DND-41 (cell line): ENCODE measurements around the gene CIBAR2.

Experiments
- ATAC-seq: fragments of 200-7000 bp; cut with Tn5 transposase; 3 replicates; pipeline ENCODE4 v1.9.1; 2021; ENCODE audit warnings: low read depth; ENCODE audit not compliant: insufficient read depth
- DNase-seq: peaks from one replicate; pipeline ENCODE4 v3.0.0-alpha.2; 2020
- H2AFZ ChIP-seq: 2 replicates; pipeline ENCODE4 v1.6.0; 2012; ENCODE audit warnings: low read depth, low read length
- H3K27ac ChIP-seq: 2 replicates; pipeline ENCODE4 v1.5.1; 2012; ENCODE audit warnings: low read length, inconsistent platforms
- H3K27me3 ChIP-seq: fragments of 200-600 bp; sonication (generic); 2 replicates; pipeline ENCODE4 v1.6.0; 2012; ENCODE audit warnings: low read length, mild to moderate bottlenecking, inconsistent platforms; ENCODE audit not compliant: insufficient read depth, poor library complexity
- H3K36me3 ChIP-seq: 2 replicates; pipeline ENCODE4 v1.5.1; 2012; ENCODE audit warnings: low read length, inconsistent platforms; ENCODE audit not compliant: insufficient read depth
- H3K4me1 ChIP-seq: 2 replicates; pipeline ENCODE4 v1.5.1; 2012; ENCODE audit warnings: mild to moderate bottlenecking, low read length; ENCODE audit not compliant: insufficient read depth
- H3K4me2 ChIP-seq: 2 replicates; pipeline ENCODE4 v1.6.0; 2012; ENCODE audit warnings: mild to moderate bottlenecking, moderate library complexity, low read length, inconsistent platforms; ENCODE audit not compliant: insufficient read depth
- H3K4me3 ChIP-seq, 2 experiments: fragments of 200-600 bp in 1 of 2; shearing (Covaris generic) in 1 of 2; 2 replicates each; pipeline ENCODE4 v1.5.1; 2012 to 2016; ENCODE audit warnings: inconsistent platforms in 2 of 2, low read length in 2 of 2, mild to moderate bottlenecking in 2 of 2, low read depth in 1 of 2, moderate library complexity in 1 of 2
- H3K79me2 ChIP-seq: 2 replicates; pipeline ENCODE4 v1.6.0; 2012; ENCODE audit warnings: low read length, inconsistent platforms; ENCODE audit not compliant: insufficient read depth
- H3K9ac ChIP-seq: 2 replicates; pipeline ENCODE4 v1.6.0; 2012; ENCODE audit warnings: low read depth, mild to moderate bottlenecking, inconsistent platforms, low read length, moderate library complexity
- H3K9me3 ChIP-seq: 2 replicates; pipeline ENCODE4 v1.5.1; 2012; ENCODE audit warnings: low read length, moderate library complexity, mild to moderate bottlenecking, inconsistent platforms; ENCODE audit not compliant: insufficient read depth, severe bottlenecking
- H4K20me1 ChIP-seq: 2 replicates; pipeline ENCODE4 v1.6.0; 2012; ENCODE audit warnings: low read length; ENCODE audit not compliant: insufficient read depth
- EZH2 ChIP-seq: IDR thresholded peaks from 3 replicates; pipeline ENCODE4 v1.6.1; 2012; ENCODE audit warnings: borderline replicate concordance, low read depth, mild to moderate bottlenecking, moderate library complexity, low read length, inconsistent platforms; ENCODE audit not compliant: severe bottlenecking
- TF ChIP-seq, protein P1 (sequence below): IDR thresholded peaks from 2 replicates; pipeline ENCODE4 v1.5.1; 2012; ENCODE audit warnings: borderline replicate concordance, low read length, moderate library complexity, mild to moderate bottlenecking; ENCODE audit not compliant: poor library complexity, severe bottlenecking; ENCODE audit errors: extremely low read depth

CIBAR2 gene

GRCh38 chr16:85088570-85089199, 23.6 kb downstream of the CIBAR2 start:
- TF ChIP-seq EZH2, result no peak
- TF ChIP-seq, protein P1, sequence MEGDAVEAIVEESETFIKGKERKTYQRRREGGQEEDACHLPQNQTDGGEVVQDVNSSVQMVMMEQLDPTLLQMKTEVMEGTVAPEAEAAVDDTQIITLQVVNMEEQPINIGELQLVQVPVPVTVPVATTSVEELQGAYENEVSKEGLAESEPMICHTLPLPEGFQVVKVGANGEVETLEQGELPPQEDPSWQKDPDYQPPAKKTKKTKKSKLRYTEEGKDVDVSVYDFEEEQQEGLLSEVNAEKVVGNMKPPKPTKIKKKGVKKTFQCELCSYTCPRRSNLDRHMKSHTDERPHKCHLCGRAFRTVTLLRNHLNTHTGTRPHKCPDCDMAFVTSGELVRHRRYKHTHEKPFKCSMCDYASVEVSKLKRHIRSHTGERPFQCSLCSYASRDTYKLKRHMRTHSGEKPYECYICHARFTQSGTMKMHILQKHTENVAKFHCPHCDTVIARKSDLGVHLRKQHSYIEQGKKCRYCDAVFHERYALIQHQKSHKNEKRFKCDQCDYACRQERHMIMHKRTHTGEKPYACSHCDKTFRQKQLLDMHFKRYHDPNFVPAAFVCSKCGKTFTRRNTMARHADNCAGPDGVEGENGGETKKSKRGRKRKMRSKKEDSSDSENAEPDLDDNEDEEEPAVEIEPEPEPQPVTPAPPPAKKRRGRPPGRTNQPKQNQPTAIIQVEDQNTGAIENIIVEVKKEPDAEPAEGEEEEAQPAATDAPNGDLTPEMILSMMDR, result no peak
- H3K9ac ChIP-seq, result no peak overlapping the region
- H2AFZ ChIP-seq, result no peak overlapping the region

GRCh38 chr16:85087899-85088569, 24.2 kb downstream of the CIBAR2 start:
- TF ChIP-seq EZH2, result no peak
- TF ChIP-seq, protein P1, result no peak
- no peak for ATAC-seq
- H3K4me1 ChIP-seq, result no peaks in the 10 kb centered on the region
- DNase-seq, result no peak
- H2AFZ ChIP-seq, result no peak overlapping the region
- no peaks in the 10 kb centered on the region for H3K79me2 ChIP-seq
- H3K27me3 ChIP-seq, result no peaks in the 10 kb centered on the region
- no peaks in the 10 kb centered on the region for H3K9me3 ChIP-seq
- no peak overlapping the region for H3K27ac ChIP-seq
- H3K36me3 ChIP-seq, result no peaks in the 10 kb centered on the region
- H3K4me2 ChIP-seq, result no peak overlapping the region
- no peak overlapping the region for H3K9ac ChIP-seq
- no peaks in the 10 kb centered on the region for H4K20me1 ChIP-seq
- no peak overlapping the region for H3K4me3 ChIP-seq

More at GRCh38 chr16:85088570-85089199, 23.6 kb downstream of the CIBAR2 start:
- H3K4me2 ChIP-seq, result no peak overlapping the region
- ATAC-seq (no peak), DNase-seq (no peak)
- H3K4me1 ChIP-seq, result no peaks in the 10 kb centered on the region
- no peaks in the 10 kb centered on the region for H3K36me3 ChIP-seq
- H3K27ac ChIP-seq, result no peak overlapping the region
- no peak overlapping the region for H3K4me3 ChIP-seq
- no peaks in the 10 kb centered on the region for H4K20me1 ChIP-seq
- H3K27me3 ChIP-seq, result no peaks in the 10 kb centered on the region
- H3K79me2 ChIP-seq, result no peaks in the 10 kb centered on the region
- no peaks in the 10 kb centered on the region for H3K9me3 ChIP-seq

- TF ChIP-seq, protein P1, result peak; percentile 95
- TF ChIP-seq EZH2, result no peak
- Histone ChIP-seq H3K27ac (no peak overlapping the region), H3K4me3 (no peak overlapping the region), H3K4me1 (no peaks in the 10 kb centered on the region), H2AFZ (0 out of 2 replicates have a peak overlapping the region, but pooled peaks have one; percentile 55), H3K36me3 (no peaks in the 10 kb centered on the region), H4K20me1 (no peaks in the 10 kb centered on the region), H3K9me3 (no peaks in the 10 kb centered on the region), H3K27me3 (no peaks in the 10 kb centered on the region), H3K4me2 (no peak overlapping the region), H3K79me2 (no peaks in the 10 kb centered on the region), H3K9ac (no peak overlapping the region)
- DNase-seq (peak; percentile 77), ATAC-seq (peak; percentile 94)
Measured at GRCh38 chr16:85086347-85087291, 25.7 kb downstream of the CIBAR2 start.
